Stimulated activated CD8-positive, alpha-beta memory T cell treated with anti-CD3 and anti-CD28 coated beads, Interleukin-12 subunit alpha, Interleukin-12 subunit beta, amount 100 ng/mL, for 24 hours (primary cell): ENCODE measurements around the gene ESR1.
"Not testable (repeated sequence)": the region's sequence is repeated elsewhere in the genome, so short reads cannot be mapped to it uniquely, and the experiment has no call there.

Source experiments
- DNase-seq: peaks from one replicate; pipeline ENCODE4 v3.0.0-alpha.2; 2020; ENCODE audit errors: extremely low read depth

ESR1 gene

GRCh38 chr6:151975795-151976194 lies 168.3 kb downstream of the ESR1 start:
- no peak for DNase-seq

DNA sequence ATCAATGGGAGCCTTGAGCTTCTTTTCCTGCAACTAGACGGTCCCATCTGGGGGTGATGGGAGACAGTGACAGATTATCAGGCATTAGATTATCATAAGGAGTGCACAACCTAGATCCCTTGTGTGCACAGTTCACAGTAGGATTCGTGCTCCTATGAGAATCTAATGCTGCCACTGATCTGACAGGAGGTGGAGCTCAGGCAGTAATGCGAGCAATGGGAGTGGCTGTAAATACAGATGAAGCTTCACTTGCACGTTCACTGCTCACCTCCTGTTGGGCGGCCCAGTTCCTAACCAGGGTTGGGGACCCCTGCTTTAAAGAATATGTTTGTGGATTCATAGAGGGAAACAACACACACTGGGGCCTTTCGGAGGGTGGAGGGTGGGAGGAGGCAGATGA lies 180.7 kb downstream of the ESR1 start:
- DNase-seq, result not testable (repeated sequence)

DNA sequence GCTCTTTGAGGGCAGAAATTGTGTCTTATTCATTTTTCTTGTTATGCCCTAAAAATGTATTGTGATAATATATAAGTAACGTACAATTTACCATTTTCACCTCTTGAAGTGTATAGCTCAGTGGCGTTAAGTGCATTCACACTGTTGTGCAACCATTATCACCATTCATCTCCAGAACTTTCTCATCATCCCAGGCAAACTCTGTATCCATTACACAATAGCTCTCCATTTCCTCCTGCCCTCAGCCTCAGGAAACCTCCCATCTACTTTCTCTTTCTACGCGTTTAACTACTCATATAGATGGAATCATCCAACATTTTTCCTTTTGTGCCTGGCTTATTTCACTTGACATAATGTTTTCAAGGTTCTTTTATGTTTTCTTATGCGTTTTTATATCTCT lies 184.6 kb downstream of the ESR1 start:
- no peak for DNase-seq

DNA sequence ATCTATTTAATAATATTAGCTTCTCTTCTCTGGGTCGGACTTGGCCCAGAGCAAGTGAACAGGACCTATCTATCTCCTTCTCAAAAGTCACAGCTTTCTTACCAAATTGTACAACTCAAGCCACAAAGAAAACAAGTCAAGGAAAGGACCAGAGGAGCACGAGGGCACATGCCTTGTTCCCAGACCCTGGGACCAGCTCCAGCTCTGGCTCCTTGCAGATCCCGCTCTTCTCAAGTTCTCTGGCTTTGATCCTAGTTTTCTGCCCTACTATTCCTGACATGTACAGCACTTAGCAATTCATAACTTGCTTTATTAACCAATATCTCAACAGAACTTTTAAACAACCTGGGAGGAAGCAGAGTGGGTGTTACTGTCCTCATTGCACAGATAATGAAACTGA lies 185.9 kb downstream of the ESR1 start:
- DNase-seq, result no peak

DNA sequence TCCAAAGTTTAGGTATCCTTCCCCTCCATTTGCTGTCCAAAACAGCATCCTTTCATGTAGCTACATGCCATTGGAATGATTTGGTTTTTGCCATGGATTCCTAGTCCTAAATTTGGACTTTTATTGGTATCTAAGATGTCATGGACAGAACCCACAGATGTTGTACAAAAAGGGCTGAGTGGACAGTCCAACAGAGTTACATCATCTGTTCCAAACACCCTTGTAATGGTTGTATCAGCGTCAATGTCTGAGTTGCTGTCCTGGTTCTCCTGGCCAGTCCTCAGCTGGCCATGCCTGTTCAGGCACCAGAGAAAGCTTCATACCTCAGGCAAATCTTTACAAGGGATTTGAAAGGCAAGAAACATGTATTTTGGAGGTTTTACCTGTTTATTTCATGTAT lies 191.3 kb downstream of the ESR1 start:
- DNase-seq, result no peak

DNA sequence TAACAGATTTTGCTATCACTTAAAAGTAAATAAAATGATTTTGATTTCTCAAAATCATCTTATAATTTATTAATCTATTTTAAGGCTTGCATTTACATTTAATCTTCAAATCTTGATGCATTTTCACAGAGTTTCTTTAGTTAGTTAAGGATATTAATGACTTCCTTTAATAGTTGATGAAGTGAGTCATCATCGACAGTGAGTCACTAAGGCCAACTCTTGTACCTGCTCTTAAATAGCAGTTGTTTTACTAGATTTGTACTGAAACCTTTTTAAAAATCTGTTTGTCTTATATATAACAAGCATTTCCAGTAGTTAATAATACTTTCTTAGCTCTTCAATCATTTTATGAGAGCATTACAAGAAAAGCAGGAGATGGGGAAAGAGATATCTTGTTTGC lies 191.7 kb downstream of the ESR1 start:
- no peak for DNase-seq

GRCh38 chr6:152001408-152001807 lies 193.9 kb downstream of the ESR1 start:
- no peak for DNase-seq

- no peak for DNase-seq
These were observed 194.8 kb downstream of the ESR1 start for GRCh38 chr6:152002306-152002705.

- no peak for DNase-seq
These were observed 196.6 kb downstream of the ESR1 start for GRCh38 chr6:152004036-152004566.

DNA sequence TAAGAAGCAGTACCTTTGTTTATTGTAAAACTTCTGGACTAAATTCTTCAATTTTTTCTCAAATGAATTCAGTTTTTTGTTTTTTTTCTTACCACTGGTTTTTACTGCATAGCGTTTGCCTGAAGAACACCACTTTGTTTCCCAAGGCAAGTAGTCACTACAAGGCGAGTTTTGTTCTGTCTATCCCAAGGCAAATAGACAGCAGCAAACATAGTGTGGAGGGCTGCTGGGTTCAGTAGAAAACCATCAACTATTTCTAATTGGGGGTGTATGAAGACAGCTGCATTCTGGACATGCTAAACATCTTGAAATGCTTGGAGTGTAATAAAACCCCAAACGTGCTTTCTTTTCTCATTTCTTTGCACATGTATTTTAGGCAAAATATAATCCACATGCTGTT lies 197.4 kb downstream of the ESR1 start:
- DNase-seq, result no peak

- DNase-seq, result no peak
These were observed 201.3 kb downstream of the ESR1 start for GRCh38 chr6:152008779-152009178.

GRCh38 chr6:152012227-152012626 lies 204.7 kb downstream of the ESR1 start:
- no peak for DNase-seq

GRCh38 chr6:152018876-152019275 lies 211.4 kb downstream of the ESR1 start:
- DNase-seq, result no peak

DNA sequence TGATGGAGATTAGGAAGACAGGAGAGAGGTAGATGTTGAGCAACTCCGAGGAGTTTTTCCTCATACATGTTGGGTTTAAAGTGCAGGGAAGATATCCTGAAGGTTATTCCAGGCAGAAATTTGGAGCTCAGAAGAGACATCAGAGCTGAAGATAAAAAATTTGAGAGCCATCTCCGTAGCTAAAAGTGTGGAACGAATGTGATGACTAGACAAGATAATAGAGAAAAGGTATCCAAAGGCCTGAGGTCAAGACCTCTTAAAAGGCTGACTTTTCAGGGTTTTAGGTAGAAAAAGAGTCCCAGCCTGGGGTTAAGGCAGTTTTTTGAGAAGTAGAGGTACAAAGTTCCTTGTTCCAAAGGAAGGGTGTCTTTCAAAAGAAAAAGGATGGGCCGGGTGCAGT lies 214.8 kb downstream of the ESR1 start:
- DNase-seq, result no peak

DNA sequence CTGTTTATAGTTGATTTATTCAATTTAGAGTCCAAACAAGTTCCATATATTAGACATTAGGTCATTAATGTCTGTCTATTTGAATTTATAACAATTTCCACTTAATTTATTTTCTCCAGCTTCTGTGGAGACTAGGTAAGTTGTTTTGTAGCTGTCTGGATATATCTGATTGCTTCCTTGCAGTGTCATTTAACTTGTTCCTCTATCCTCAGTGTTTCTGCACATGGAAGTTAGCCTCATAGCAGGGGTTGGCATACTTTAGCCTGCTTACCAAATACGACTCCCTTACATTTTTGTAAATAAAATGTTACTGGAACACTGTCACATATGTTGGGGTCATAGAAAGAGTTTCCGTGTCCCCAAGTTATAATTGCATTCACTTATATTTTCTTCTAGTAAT lies 216.1 kb downstream of the ESR1 start:
- no peak for DNase-seq

DNA sequence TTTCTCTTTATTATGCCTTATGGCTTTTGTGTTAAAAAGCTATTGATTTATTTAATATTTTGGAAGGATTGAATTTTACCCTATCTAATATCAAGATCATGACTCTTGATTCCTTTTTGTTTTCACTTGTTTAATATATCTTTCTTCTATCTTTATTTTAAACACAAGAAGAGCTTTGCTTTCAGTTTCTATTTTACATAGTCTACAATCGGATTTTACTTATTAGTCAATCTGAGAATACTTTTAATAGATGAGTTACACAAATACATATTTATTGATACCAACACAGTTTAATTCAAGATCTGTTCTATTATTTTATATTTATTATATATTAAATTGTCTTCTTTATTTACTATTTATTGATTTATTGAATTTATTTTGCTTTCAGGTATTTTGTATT lies 218.8 kb downstream of the ESR1 start:
- no peak for DNase-seq

DNA sequence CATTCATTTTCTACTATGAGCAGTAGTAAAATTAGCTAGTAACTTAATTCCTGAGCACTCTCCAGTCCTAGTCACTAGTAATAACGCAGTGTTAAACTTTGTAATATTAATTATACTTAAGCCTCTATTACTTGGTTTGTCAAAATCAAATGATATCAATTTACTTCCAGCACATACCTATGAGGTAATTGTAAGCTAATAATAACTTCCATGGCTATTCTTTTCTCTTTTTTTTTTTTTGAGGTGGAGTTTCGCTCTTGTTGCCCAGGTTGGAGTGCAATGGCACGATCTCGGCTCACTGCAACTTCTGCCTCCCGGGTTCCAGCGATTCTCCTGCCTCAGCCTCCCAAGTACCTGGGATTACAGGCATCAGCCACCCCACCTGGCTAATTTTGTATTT lies 219.3 kb downstream of the ESR1 start:
- DNase-seq, result not testable (repeated sequence)

DNA sequence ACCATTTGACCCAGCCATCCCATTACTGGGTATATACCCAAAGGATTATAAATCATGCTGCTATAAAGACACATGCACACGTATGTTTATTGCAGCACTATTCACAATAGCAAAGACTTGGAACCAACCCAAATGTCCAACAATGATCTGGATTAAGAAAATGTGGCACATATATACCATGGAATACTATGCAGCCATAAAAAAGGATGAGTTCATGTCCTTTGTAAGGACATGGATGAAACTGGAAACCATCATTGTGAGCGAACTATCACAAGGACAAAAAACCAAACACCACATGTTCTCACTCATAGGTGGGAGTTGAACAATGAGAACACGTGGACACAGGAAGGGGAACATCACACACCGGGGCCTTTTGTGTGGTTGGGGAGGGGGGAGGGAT lies 226.3 kb downstream of the ESR1 start:
- not testable (repeated sequence) for DNase-seq

GRCh38 chr6:152034631-152035030 lies 227.1 kb downstream of the ESR1 start:
- no peak for DNase-seq

DNA sequence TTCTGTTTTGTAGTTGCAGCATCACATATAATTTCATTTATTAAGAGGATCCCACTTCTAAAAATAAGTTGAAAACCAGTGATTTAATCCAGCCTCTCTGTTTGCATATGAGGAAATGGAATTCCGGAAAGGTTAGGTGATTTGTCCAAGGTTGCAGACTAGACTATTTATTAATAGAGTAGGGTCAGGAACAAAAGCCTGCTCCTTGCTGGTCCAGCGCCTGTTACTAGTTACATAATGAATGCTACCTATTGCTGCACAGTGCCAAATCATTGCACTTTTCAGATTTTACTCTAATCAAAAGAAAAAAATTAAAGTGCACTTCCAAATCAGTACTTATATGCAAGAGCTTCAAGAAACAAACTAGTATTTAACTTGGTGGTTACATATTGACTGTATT lies 238.6 kb downstream of the ESR1 start:
- no peak for DNase-seq

DNA sequence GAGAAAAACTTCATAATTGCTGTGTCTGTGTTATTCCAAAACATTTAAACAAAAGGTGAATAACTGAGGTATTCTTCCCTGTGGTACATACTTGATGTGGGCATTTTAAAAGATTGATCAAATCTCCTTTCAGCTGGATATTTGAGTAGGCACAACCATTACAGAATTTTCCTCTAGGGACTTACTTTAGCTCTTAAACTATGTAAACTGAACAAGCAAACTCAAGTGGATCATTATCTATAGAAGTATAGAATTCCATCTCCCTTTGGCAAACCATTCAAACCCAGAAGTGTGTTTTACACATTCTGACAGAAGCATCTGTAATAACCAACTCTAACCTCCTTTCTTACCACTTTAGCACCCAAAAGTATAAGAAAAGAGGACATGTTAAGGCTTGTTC lies 241.4 kb downstream of the ESR1 start:
- no peak for DNase-seq

- no peak for DNase-seq
These were observed 242.0 kb downstream of the ESR1 start for GRCh38 chr6:152049502-152049901.

GRCh38 chr6:152050451-152051195 lies 243.1 kb downstream of the ESR1 start:
- no peak for DNase-seq

DNA sequence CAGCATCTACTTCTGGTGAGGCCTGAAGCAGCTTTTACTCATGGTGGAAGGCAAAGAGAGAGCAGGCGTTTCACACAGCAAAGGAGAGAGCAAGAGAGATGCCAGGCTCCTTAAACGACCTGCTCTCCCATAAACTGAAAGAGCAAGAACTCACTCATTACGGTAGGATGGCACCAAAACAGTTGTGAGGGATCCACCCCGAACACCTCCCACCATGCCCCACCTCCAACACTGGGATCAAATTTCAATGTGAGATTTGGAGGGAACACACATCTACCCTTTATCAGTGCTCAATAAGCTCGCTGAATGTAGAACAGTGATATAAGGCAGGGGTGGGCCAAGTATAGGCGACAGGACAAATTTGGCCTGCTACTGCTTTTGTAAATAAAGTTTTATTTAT lies 244.6 kb downstream of the ESR1 start:
- no peak for DNase-seq
